ENCODE results near the gene TSHZ2. TPM values are rescaled to one million over a fixed set of nuclear protein-coding genes. Genes with fewer than 3 reads are reported as not detected.

The TSHZ2 gene
- total RNA-seq, 1 experiment from 2014 or later: 0.07 TPM

DNA sequence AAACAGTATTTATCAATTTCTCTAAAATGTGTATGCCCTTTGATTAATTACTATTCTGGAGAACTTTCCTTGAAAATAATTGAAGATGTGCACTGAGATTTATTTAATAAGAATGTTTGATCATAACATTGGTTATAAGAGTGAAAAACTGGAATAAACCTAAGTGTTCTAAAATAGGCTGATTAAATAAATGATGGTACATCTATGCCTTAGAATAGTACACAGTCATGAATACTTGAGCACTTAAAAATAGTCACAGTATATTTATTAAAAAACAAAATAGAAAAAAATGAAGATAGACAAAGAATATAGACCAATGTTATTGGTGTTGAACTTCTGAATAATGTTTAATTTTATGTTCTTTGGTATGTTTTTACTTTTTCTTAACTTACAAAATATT is 528.5 kb downstream of the TSHZ2 start:
- H3K79me2 ChIP-seq (ENCODE audit: insufficient read depth, low read length): no peaks in the 10 kb centered on the region; the same call in 1 of the 2 replicates
- no peak overlapping the region for H3K4me3 ChIP-seq (replicated peaks in 1 of 2; ENCODE audit: low read depth in 1 of 2, low read length in 2 of 2)
- H3K9ac ChIP-seq (ENCODE audit: low read length): no peak overlapping the region
- no peaks in the 10 kb centered on the region for H3K9me2 ChIP-seq (ENCODE audit: insufficient read depth)
- ChIA-PET POLR2A (no interaction called here), RAD21 (ENCODE audit: low non-redundant PET in 1 of 2, low total read pairs in 2 of 2, uncharacterized antibody in 2 of 2, unreplicated experiment in 2 of 2) (no interaction called here), CTCF (no interaction called here)
- TF ChIP-seq SIN3A (IDR thresholded peaks at IDR 0.05; ENCODE audit: low read depth) (no peak), JUND (IDR thresholded peaks at IDR 0.05) (no peak), SP1 (IDR thresholded peaks at IDR 0.05; ENCODE audit: low read depth) (no peak), CEBPB (IDR thresholded peaks at IDR 0.05; ENCODE audit: low read depth) (no peak), RAD21 (IDR thresholded peaks at IDR 0.05; ENCODE audit: low read depth) (no peak), YY1 (IDR thresholded peaks at IDR 0.05; ENCODE audit: extremely low read depth, insufficient replicate concordance, low read depth, low read length) (no peak), EZH2phosphoT487 (IDR thresholded peaks at IDR 0.05; ENCODE audit: borderline replicate concordance) (no peak), MAX (IDR thresholded peaks at IDR 0.05) (no peak), FOSL1 (IDR thresholded peaks at IDR 0.05; ENCODE audit: low read depth) (no peak), POLR2A (IDR thresholded peaks at IDR 0.05; ENCODE audit: borderline replicate concordance, extremely low read depth, insufficient read depth, insufficient read length) (no peak), ATF3 (IDR thresholded peaks at IDR 0.05) (no peak), ELF1 (IDR thresholded peaks at IDR 0.05; ENCODE audit: borderline replicate concordance, low read depth) (no peak), ZFX (IDR thresholded peaks at IDR 0.05) (no peak), ZNF274 (IDR thresholded peaks at IDR 0.05; ENCODE audit: low read depth, low read length) (no peak), CBX3 (IDR thresholded peaks at IDR 0.05; ENCODE audit: low read depth) (no peak), TCF7L2 (IDR thresholded peaks at IDR 0.05; ENCODE audit: borderline replicate concordance, extremely low read depth, insufficient read depth, insufficient read length) (no peak), POLR2AphosphoS5 (IDR thresholded peaks at IDR 0.05; ENCODE audit: low read depth, low read length) (no peak), EZH2 (IDR thresholded peaks at IDR 0.05) (no peak)
- TF ChIP-seq, protein P1, sequence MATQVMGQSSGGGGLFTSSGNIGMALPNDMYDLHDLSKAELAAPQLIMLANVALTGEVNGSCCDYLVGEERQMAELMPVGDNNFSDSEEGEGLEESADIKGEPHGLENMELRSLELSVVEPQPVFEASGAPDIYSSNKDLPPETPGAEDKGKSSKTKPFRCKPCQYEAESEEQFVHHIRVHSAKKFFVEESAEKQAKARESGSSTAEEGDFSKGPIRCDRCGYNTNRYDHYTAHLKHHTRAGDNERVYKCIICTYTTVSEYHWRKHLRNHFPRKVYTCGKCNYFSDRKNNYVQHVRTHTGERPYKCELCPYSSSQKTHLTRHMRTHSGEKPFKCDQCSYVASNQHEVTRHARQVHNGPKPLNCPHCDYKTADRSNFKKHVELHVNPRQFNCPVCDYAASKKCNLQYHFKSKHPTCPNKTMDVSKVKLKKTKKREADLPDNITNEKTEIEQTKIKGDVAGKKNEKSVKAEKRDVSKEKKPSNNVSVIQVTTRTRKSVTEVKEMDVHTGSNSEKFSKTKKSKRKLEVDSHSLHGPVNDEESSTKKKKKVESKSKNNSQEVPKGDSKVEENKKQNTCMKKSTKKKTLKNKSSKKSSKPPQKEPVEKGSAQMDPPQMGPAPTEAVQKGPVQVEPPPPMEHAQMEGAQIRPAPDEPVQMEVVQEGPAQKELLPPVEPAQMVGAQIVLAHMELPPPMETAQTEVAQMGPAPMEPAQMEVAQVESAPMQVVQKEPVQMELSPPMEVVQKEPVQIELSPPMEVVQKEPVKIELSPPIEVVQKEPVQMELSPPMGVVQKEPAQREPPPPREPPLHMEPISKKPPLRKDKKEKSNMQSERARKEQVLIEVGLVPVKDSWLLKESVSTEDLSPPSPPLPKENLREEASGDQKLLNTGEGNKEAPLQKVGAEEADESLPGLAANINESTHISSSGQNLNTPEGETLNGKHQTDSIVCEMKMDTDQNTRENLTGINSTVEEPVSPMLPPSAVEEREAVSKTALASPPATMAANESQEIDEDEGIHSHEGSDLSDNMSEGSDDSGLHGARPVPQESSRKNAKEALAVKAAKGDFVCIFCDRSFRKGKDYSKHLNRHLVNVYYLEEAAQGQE (IDR thresholded peaks at IDR 0.05; ENCODE audit: low read depth): no peak
- TF ChIP-seq, protein P2, sequence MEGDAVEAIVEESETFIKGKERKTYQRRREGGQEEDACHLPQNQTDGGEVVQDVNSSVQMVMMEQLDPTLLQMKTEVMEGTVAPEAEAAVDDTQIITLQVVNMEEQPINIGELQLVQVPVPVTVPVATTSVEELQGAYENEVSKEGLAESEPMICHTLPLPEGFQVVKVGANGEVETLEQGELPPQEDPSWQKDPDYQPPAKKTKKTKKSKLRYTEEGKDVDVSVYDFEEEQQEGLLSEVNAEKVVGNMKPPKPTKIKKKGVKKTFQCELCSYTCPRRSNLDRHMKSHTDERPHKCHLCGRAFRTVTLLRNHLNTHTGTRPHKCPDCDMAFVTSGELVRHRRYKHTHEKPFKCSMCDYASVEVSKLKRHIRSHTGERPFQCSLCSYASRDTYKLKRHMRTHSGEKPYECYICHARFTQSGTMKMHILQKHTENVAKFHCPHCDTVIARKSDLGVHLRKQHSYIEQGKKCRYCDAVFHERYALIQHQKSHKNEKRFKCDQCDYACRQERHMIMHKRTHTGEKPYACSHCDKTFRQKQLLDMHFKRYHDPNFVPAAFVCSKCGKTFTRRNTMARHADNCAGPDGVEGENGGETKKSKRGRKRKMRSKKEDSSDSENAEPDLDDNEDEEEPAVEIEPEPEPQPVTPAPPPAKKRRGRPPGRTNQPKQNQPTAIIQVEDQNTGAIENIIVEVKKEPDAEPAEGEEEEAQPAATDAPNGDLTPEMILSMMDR (IDR thresholded peaks at IDR 0.05 in 2 of 3, conservative IDR thresholded peaks at IDR 0.05 in 1 of 3; ENCODE audit: borderline replicate concordance in 1 of 3, insufficient read depth in 1 of 3, low read depth in 2 of 3, low read length in 2 of 3): no peak
- no peak overlapping the region for H2AFZ ChIP-seq (ENCODE audit: low read depth, low read length, poor library complexity, severe bottlenecking)
- DNase-seq (ENCODE audit: low read depth, low spot score) (no peak), ATAC-seq (no peak)
- peaks cover 0 to 8% of the 10 kb centered on the region in 2 experiments; a peak in 1 of 4 replicates for H3K4me1 ChIP-seq (ENCODE audit: control insufficient read depth in 1 of 2, insufficient read depth in 2 of 2, low read length in 2 of 2)
- H3K9me3 ChIP-seq (ENCODE audit: control insufficient read depth in 1 of 2, insufficient read depth in 1 of 2, low read depth in 1 of 2, low read length in 2 of 2): no peaks in the 10 kb centered on the region
- H4K20me1 ChIP-seq (ENCODE audit: insufficient read depth): no peaks in the 10 kb centered on the region
- BruUV-seq (replicated peaks): no TSS peak
- intact Hi-C loops (cut with micrococcal nuclease): no loop called here
- H3K4me2 ChIP-seq (ENCODE audit: low read length): no peak overlapping the region
- H3K36me3 ChIP-seq (ENCODE audit: control insufficient read depth in 1 of 2, insufficient read depth in 2 of 2, low read length in 2 of 2): no peaks in the 10 kb centered on the region
- H3K27me3 ChIP-seq (ENCODE audit: insufficient read depth, low read length): no peaks in the 10 kb centered on the region
- H3K27ac ChIP-seq (ENCODE audit: low read depth, low read length): no peak overlapping the region

All from HCT116 (cell line).